Measurements from ENCODE around the gene ACSL1.
"Not testable (repeated sequence)": the region's sequence is repeated elsewhere in the genome, so short reads cannot be mapped to it uniquely, and the experiment has no call there.

ACSL1 gene

DNA sequence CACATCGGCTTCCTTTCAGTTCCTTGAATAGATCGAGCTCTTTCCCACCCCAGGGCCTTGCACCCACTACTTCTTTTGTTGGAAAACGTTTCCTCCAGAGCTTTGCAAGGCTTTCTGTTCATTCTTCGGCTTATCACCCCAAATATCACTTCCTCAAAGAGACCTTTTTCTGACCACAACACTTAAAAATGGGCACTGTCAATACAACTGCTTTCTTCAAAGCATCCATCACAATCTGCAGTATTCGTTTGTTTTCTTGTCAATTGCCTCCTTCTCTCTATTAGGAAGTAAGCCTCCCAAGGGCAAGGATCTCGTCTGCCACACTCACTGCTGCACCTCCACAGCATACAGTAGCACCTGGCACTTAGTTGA, 74.2 kb downstream of the ACSL1 start:
- Histone ChIP-seq H3K4me1 (ENCODE audit: control insufficient read depth, insufficient read depth, low read length) (peaks cover 10% of the 10 kb centered on the region), H3K36me3 (ENCODE audit: control insufficient read depth, insufficient read depth, low read length) (no peaks in the 10 kb centered on the region), H3K4me3 (ENCODE audit: low read length) (no peak overlapping the region), H3K27me3 (ENCODE audit: control insufficient read depth, insufficient read depth, low read length) (no peaks in the 10 kb centered on the region), H3K9ac (ENCODE audit: low read length) (no peak overlapping the region), H3K27ac (ENCODE audit: low read depth, low read length) (no peak overlapping the region)

DNA sequence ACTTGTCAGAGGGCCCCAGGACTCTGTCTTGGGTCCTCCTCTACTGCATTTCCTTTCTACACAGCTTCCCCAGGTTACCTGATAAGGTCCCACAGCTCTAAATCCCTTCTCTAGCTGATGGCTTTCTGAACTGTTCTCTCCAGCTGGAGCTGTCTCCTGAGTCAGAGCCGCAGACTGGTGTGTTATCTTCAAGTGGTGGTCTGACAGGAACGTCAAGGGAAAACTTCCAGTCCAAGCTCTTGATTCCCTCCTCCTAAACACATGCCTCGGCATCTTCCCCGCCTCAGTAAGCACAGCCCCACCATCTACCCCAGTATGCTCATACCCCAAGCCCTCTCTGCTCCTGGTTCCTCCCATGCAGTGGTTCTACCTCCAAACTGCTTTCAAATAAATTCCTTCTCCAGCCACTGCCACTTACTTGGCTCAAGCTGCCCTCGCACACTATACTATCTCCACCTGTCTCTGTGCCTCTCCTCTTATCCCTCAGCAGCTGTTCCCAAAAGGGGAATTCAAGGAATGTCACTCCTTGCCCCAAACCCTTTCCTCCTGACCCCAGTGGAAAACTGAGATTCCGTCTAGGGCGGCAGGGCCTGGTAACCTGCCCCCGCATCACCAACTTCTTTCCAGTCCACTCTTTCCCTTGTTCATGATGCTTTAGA, 74.7 kb downstream of the ACSL1 start:
- Histone ChIP-seq H3K27me3 (ENCODE audit: control insufficient read depth, insufficient read depth, low read length) (no peaks in the 10 kb centered on the region), H3K27ac (ENCODE audit: low read depth, low read length) (no peak overlapping the region), H3K36me3 (ENCODE audit: control insufficient read depth, insufficient read depth, low read length) (no peaks in the 10 kb centered on the region), H3K9ac (ENCODE audit: low read length) (no peak overlapping the region), H3K4me1 (ENCODE audit: control insufficient read depth, insufficient read depth, low read length) (peaks cover 14% of the 10 kb centered on the region), H3K4me3 (ENCODE audit: low read length) (no peak overlapping the region)

DNA sequence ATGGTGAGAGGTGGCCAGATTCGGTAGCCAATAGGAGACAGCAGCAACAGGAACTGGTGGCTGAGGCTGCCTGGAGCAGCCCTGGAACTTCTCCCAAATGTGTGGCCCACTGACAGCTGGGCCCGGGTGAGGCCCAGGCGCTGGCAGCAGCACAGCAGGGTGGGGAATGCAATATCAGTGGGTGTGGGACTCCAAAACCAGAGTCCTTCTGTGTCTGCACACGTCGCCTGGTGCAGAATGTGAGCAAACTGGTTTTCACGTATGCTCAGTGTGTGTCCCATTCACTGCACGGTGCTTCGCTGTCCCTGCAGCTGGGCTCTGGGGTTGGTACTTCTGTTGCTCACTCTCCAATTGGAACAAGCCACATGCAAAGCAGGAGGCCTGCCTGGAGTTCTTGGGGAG, 77.5 kb downstream of the ACSL1 start:
- H3K9ac ChIP-seq (ENCODE audit: low read length): no peak overlapping the region

DNA sequence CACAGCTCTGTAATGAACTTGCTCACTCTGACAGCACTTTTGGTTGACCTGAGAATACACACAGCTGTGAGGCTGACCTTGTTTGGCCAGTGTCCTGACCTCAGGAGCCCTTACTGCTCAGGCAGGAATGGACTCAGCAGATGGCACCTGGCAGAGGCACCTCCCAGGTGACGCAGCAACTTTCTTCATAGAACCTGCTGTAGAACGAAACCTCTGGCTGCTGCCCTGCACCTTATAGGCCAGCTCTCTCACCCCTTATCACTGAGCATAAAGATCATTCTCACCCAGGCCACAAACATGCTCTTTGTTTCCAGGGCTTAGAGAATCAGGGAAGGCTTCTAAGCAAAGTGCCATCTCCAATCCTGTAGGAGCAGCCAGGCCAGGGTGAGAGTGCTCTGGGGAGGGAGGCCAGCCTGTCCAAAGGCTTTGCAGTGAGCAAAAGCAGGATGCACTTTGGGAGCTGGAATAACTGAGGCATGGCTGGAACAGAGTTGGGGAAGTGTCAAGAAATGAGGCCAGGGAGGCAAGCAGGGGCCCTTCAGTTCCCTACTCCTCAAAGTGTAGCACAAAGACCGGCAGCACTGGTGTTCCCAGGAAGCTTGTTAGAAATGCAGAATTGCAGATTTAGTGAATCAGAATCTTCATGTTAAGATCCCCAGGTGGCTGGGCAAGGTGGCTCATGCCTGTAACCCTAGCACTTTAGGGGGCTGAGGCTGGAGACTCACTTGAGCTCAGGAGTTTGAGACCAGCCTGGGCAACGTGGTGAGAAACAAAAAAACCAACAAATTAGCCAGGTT, 78.5 kb downstream of the ACSL1 start:
- Histone ChIP-seq H3K4me1 (ENCODE audit: control insufficient read depth, insufficient read depth, low read length) (peaks cover 16% of the 10 kb centered on the region), H3K27ac (ENCODE audit: low read depth, low read length) (peak overlapping the region; percentile 77), H3K27me3 (ENCODE audit: control insufficient read depth, insufficient read depth, low read length) (no peaks in the 10 kb centered on the region), H3K4me3 (ENCODE audit: low read length) (no peak overlapping the region), H3K36me3 (ENCODE audit: control insufficient read depth, insufficient read depth, low read length) (no peaks in the 10 kb centered on the region), H3K9ac (ENCODE audit: low read length) (no peak overlapping the region)

More for the DNA sequence above, 77.5 kb downstream of the ACSL1 start:
- Histone ChIP-seq H3K36me3 (ENCODE audit: control insufficient read depth, insufficient read depth, low read length) (no peaks in the 10 kb centered on the region), H3K27ac (ENCODE audit: low read depth, low read length) (no peak overlapping the region), H3K27me3 (ENCODE audit: control insufficient read depth, insufficient read depth, low read length) (no peaks in the 10 kb centered on the region), H3K4me3 (ENCODE audit: low read length) (no peak overlapping the region), H3K4me1 (ENCODE audit: control insufficient read depth, insufficient read depth, low read length) (peaks cover 16% of the 10 kb centered on the region)

DNA sequence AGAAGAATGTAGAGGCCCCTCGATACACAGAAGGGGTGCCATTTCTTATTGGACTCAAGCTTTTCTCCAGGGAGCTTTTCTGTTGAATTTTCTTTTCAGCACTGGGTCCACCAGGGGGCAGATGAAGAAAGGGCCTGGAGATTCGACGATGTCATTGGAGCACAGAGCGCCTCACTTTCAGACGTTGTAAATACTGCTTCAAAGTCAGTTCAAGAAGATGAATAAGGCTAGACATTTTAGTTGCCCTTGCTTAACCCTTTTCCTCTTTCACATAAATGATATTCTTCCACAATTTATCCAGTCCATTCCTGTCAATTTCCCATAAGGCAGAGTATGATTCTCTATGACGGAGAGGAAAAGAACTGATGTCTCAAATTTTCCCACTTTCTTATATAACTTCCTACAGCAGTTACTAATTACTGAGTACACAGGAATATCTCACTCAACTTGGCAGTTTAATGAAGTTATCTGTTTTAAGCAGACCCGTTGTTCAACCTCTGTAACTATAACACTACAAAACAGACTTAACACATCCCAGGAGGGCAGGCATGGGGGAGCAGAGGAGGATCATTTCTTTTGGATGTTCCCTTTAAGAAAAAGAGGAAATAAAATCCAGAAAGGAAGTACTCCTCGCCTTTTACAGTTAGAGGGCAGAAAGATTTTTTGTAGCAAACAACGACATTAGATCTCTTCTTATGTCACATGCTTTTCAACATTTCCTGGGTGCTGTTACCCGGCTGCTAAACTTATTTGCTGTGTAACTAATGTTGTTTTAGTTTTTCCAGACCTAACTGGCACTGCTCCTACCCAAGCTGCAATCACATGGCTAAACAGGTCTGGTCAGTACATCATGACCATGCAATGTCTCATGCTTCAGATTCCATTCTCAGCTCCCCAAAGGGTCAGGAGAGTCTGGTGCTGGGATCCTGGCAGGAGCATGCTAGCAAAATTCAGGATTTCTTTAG, 79.7 kb downstream of the ACSL1 start:
- Histone ChIP-seq H3K9ac (ENCODE audit: low read length) (no peak overlapping the region), H3K27ac (ENCODE audit: low read depth, low read length) (peak overlapping the region; percentile 77), H3K27me3 (ENCODE audit: control insufficient read depth, insufficient read depth, low read length) (no peaks in the 10 kb centered on the region), H3K36me3 (ENCODE audit: control insufficient read depth, insufficient read depth, low read length) (no peaks in the 10 kb centered on the region), H3K4me1 (ENCODE audit: control insufficient read depth, insufficient read depth, low read length) (peaks cover 16% of the 10 kb centered on the region), H3K4me3 (ENCODE audit: low read length) (no peak overlapping the region)

DNA sequence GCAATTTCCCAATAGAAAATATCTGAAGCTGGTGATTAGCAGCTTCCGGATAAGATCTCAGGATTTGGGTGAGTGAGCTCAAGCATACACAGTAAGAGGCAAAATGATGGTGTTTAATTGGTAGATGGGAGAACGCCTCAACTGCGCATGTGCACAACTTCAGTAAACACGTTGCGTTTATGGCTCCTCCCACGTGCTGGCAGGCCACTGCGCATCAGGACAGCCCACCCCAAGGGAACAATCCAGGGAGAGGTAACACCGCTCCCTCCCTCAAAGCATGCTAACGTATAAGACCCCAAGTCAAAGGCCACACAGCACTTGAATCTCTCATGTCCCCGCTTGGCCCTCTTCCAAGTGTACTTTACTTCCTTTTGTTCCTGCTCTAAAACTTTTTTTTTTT, 81.5 kb downstream of the ACSL1 start:
- H3K27ac ChIP-seq (ENCODE audit: low read depth, low read length): no peak overlapping the region
- H3K27me3 ChIP-seq (ENCODE audit: control insufficient read depth, insufficient read depth, low read length): no peaks in the 10 kb centered on the region
- peaks cover 16% of the 10 kb centered on the region for H3K4me1 ChIP-seq (ENCODE audit: control insufficient read depth, insufficient read depth, low read length)
- H3K4me3 ChIP-seq (ENCODE audit: low read length): no peak overlapping the region
- H3K9ac ChIP-seq (ENCODE audit: low read length): no peak overlapping the region
- H3K36me3 ChIP-seq (ENCODE audit: control insufficient read depth, insufficient read depth, low read length): no peaks in the 10 kb centered on the region

DNA sequence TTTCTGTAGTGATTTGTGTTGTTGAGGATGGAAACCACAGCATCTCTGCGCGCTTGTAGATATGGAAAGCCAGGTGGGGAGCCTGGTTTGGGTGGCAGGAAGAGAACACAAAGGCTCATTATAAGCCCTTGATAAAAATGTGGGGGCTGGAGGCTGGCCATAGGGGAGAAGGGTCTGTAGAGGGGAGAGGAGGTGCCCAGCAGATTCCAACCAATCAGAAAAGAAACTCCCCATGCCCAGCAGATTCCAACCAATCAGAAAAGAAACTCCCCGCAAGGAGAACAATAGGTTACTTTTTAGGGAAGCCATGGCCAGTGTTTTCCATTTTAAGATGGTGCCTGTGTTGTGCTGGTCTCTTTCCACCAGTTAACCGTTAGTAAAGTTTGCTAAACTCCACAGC, 82.1 kb downstream of the ACSL1 start:
- Histone ChIP-seq H3K4me1 (ENCODE audit: control insufficient read depth, insufficient read depth, low read length) (peaks cover 16% of the 10 kb centered on the region), H3K27ac (ENCODE audit: low read depth, low read length) (no peak overlapping the region), H3K36me3 (ENCODE audit: control insufficient read depth, insufficient read depth, low read length) (no peaks in the 10 kb centered on the region), H3K27me3 (ENCODE audit: control insufficient read depth, insufficient read depth, low read length) (no peaks in the 10 kb centered on the region), H3K4me3 (ENCODE audit: low read length) (no peak overlapping the region), H3K9ac (ENCODE audit: low read length) (no peak overlapping the region)

DNA sequence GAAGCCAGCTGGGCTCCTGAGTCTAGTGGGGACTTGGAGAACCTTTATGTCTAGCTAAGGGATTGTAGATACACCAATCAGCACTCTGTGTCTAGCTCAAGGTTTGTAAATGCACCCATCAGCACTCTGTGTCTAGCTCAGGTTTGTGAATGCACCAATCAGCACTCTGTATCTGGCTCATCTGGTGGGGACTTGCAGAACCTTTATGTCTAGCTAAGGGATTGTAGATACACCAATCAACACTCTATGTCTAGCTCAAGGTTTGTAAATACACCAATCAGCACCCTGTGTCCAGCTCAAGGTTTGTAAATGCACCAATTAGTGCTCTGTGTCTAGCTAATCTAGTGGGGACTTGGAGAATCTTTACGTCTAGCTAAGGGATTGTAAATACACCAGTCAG, 84.1 kb downstream of the ACSL1 start:
- H3K27me3 ChIP-seq (ENCODE audit: control insufficient read depth, insufficient read depth, low read length); H3K4me1 ChIP-seq (ENCODE audit: control insufficient read depth, insufficient read depth, low read length); H3K36me3 ChIP-seq (ENCODE audit: control insufficient read depth, insufficient read depth, low read length); H3K9ac ChIP-seq (ENCODE audit: low read length); H3K4me3 ChIP-seq (ENCODE audit: low read length); H3K27ac ChIP-seq (ENCODE audit: low read depth, low read length): not testable (repeated sequence)

DNA sequence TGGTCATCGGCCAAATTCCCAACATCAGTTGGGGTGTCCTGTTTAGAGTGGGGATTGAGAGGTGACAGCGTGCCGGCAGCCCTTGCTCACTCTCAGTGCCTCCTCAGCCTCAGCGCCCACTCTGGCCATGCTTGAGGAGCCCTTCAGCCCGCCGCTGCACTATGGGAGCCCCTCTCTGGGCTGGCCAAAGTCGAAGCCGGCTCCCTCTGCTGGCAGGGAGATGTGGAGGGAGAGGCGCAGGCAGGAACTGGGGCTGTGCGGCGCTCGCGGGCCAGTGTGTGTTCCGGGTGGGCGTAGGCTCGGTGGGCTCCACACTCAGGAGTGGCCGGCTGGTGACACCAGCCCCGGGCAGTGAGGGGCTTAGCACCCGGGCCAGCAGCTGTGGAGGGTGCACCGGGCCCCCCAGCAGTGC, 84.8 kb downstream of the ACSL1 start:
- H3K27me3 ChIP-seq (ENCODE audit: control insufficient read depth, insufficient read depth, low read length): no peaks in the 10 kb centered on the region
- H3K27ac ChIP-seq (ENCODE audit: low read depth, low read length): no peak overlapping the region
- H3K9ac ChIP-seq (ENCODE audit: low read length): no peak overlapping the region
- peaks cover 2% of the 10 kb centered on the region for H3K4me1 ChIP-seq (ENCODE audit: control insufficient read depth, insufficient read depth, low read length)
- no peak overlapping the region for H3K4me3 ChIP-seq (ENCODE audit: low read length)
- H3K36me3 ChIP-seq (ENCODE audit: control insufficient read depth, insufficient read depth, low read length): no peaks in the 10 kb centered on the region

DNA sequence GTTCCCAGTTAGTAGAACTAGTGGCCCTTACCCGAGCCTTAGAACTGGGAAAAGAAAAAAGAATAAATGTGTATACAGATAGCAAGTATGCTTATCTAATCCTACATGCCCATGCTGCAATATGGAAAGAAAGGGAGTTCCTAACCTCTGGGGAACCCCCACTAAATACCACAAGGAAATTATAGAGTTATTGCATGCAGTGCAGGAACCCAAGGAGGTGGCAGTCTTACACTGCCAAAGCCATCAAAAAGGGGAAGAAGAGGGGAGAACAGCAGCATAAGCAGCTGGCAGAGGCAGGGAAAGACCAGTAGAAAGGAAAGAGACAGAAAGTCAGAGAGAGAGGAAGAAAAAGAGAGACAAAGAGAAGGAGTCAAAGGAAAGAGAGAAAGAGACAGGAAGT, 86.2 kb downstream of the ACSL1 start:
- not testable (repeated sequence) for H3K4me1 ChIP-seq (ENCODE audit: control insufficient read depth, insufficient read depth, low read length); H3K27ac ChIP-seq (ENCODE audit: low read depth, low read length); H3K4me3 ChIP-seq (ENCODE audit: low read length); H3K36me3 ChIP-seq (ENCODE audit: control insufficient read depth, insufficient read depth, low read length); H3K27me3 ChIP-seq (ENCODE audit: control insufficient read depth, insufficient read depth, low read length); H3K9ac ChIP-seq (ENCODE audit: low read length)

DNA sequence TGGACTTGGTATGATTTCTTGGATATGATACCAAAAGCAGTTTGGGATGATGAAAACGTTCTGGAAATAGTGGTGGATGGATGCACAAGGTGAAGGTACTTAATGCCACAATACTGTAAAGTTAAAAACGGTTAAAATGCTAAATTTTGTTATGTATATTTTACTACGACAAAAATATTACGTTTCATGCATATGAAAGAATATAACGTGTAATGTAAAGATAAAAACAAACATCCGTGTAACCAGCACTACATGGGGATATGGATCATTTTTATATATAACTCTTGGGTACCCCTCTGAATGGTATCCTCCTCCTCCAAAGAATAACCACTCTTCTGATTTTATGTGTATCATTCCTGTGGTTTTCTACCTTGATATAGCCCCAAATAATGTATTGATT, 91.0 kb downstream of the ACSL1 start:
- Histone ChIP-seq H3K27ac (ENCODE audit: low read depth, low read length) (no peak overlapping the region), H3K9ac (ENCODE audit: low read length) (no peak overlapping the region), H3K4me3 (ENCODE audit: low read length) (peak overlapping the region; percentile 81), H3K36me3 (ENCODE audit: control insufficient read depth, insufficient read depth, low read length) (no peaks in the 10 kb centered on the region), H3K27me3 (ENCODE audit: control insufficient read depth, insufficient read depth, low read length) (no peaks in the 10 kb centered on the region), H3K4me1 (ENCODE audit: control insufficient read depth, insufficient read depth, low read length) (peaks cover 7% of the 10 kb centered on the region)
